ENCODE results near the gene ADAM8.

- TF ChIP-seq CTCF (IDR thresholded peaks at IDR 0.05): no peak
- TF ChIP-seq EP300 (IDR thresholded peaks at IDR 0.05): no peak
- TF ChIP-seq POLR2A (IDR thresholded peaks at IDR 0.05): no peak
These were observed 22.1 kb downstream of the ADAM8 start for GRCh38 chr10:133254421-133255120.
